GM10266 (cell line): Measurements from ENCODE around the gene OR2T34.
"Not testable (repeated sequence)": the region's sequence is repeated elsewhere in the genome, so short reads cannot be mapped to it uniquely, and the experiment has no call there.

Experiments used
- DNase-seq: peaks from one replicate; pipeline ENCODE4 v3.0.0; 2012; ENCODE audit errors: extremely low spot score
- CTCF ChIP-seq: IDR thresholded peaks from 2 replicates; pipeline ENCODE4 v1.5.1; 2012; ENCODE audit warnings: mild to moderate bottlenecking, low read depth; ENCODE audit not compliant: control insufficient read depth, insufficient read depth; ENCODE audit errors: missing control alignments

OR2T34 gene

GRCh38 chr1:248585266-248585665 lies 10.7 kb upstream of the OR2T34 start:
- no peak for TF ChIP-seq CTCF
- DNase-seq, result no peak

GRCh38 chr1:248576260-248576980 lies 1.9 kb upstream of the OR2T34 start:
- no peak for TF ChIP-seq CTCF
- DNase-seq, result no peak

GRCh38 chr1:248573856-248574255 lies 701 bp downstream of the OR2T34 start:
- not testable (repeated sequence) for DNase-seq

- DNase-seq, result not testable (repeated sequence)
Observed at GRCh38 chr1:248572049-248572448, 2.5 kb downstream of the OR2T34 start.

GRCh38 chr1:248570811-248571210 lies 3.7 kb downstream of the OR2T34 start:
- DNase-seq, result not testable (repeated sequence)

- DNase-seq, result not testable (repeated sequence)
Observed at GRCh38 chr1:248569049-248569448, 5.5 kb downstream of the OR2T34 start.

- DNase-seq, result not testable (repeated sequence)
Observed at GRCh38 chr1:248565530-248566373, 8.8 kb downstream of the OR2T34 start.

- DNase-seq, result not testable (repeated sequence)
Observed at GRCh38 chr1:248562672-248563071, 11.9 kb downstream of the OR2T34 start, which contains the start of gene OR2T29. OR2T29 (minus strand) TSS chr1:248562772; CDS start chr1:248559491, 3,281 bp downstream.

GRCh38 chr1:248551027-248551426 lies 23.5 kb downstream of the OR2T34 start:
- not testable (repeated sequence) for DNase-seq

GRCh38 chr1:248547383-248547782 lies 27.2 kb downstream of the OR2T34 start:
- not testable (repeated sequence) for DNase-seq

- DNase-seq, result not testable (repeated sequence)
Observed at GRCh38 chr1:248537449-248537848, 37.1 kb downstream of the OR2T34 start.
